ENCODE data around the gene DICER1.

DNA sequence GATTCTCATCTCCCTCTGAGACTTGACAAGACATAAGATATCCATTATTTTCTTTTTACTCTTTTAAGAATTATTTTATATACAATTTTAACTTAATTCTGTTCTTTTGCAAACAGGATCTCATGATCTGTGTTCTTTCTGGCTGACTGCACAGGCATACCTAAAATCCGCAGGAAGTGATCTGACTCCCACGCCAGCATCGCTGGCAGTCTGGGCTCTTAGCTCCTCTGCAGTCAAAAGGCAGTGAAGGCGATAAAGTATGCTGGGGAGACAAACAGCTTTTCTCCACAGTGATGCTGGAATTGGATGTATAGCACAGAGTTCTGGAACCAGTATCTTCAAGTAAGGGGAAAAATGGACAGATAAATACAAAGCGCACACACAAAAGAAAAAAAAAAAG is 52.4 kb downstream of the DICER1 start:
- TF ChIP-seq, protein P1, sequence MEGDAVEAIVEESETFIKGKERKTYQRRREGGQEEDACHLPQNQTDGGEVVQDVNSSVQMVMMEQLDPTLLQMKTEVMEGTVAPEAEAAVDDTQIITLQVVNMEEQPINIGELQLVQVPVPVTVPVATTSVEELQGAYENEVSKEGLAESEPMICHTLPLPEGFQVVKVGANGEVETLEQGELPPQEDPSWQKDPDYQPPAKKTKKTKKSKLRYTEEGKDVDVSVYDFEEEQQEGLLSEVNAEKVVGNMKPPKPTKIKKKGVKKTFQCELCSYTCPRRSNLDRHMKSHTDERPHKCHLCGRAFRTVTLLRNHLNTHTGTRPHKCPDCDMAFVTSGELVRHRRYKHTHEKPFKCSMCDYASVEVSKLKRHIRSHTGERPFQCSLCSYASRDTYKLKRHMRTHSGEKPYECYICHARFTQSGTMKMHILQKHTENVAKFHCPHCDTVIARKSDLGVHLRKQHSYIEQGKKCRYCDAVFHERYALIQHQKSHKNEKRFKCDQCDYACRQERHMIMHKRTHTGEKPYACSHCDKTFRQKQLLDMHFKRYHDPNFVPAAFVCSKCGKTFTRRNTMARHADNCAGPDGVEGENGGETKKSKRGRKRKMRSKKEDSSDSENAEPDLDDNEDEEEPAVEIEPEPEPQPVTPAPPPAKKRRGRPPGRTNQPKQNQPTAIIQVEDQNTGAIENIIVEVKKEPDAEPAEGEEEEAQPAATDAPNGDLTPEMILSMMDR (IDR thresholded peaks at IDR 0.05): no peak
- TF ChIP-seq ZFX (IDR thresholded peaks at IDR 0.05; ENCODE audit: borderline replicate concordance): no peak
